Stimulated activated naive CD8-positive, alpha-beta T cell treated with anti-CD3 and anti-CD28 coated beads, Interleukin-15, Interleukin-2, amounts not matched to agents 100 U/mL and 50 U/mL, for 24 hours (primary cell): ENCODE measurements around the gene MDFI.
"Not testable (repeated sequence)": the region's sequence is repeated elsewhere in the genome, so short reads cannot be mapped to it uniquely, and the experiment has no call there.

Experiments
- ATAC-seq: fragments of 150-1000 bp; cut with Tn5 transposase; one replicate; pipeline ENCODE4 v1.10.0; 2021
- DNase-seq: peaks from one replicate; pipeline ENCODE4 v3.0.0; 2021

Gene MDFI

DNA sequence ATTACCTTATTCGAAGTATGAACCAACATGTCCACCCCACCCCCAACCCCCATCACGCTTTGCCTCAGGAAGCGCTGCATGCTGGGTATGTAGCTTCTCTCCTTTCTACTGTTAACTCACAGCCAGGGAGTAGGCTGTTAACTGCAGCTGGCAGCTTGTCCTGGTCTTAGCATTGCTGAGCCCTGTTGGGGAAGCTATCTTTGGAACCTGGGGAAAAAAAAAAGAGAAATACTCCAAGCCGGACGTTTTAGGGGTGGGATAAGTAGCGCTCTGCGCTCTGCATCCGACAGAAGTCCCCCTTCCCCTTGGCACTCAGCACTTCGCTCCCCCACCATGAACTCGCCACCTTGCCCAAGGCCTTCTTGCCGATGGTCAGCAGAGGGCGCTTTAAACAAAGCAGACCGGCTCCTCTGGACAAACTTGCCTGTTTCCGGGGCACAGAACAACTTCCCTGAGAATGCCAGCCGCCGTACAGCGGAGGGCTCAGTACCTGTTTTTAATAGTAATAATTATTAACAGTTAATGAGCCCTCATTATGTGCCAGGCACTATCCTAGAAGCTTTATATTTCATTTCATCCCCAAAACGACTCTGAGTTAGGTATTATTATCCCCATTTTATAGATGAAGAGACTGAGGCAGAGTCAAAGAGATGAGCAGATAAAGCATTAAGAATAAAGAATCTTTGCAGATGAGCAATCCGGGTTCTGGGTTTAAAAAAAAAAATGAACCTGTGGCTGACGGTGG, 35.2 kb upstream of the MDFI start:
- peak; percentile 82 for DNase-seq
- ATAC-seq: peak; percentile 75

DNA sequence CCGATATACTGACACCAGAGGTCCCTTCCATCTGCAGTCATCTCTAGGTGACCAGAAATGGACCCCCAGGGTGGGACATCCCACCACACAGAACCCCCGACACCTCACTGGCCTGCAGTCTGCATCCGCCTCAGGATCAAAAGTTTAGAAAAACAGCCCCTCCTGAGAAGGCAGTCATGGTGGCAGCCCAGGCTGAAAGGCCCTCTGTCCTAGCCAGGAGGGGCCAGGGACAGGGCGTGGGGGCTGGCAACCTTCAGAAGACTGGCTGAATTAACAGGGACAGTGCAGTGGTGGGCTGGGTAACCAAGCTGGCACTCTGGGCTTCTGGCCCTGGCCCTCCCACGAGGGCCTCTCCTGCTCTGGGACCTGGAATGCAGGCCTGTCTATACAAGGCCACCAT, 34.3 kb upstream of the MDFI start:
- ATAC-seq: no peak
- no peak for DNase-seq

DNA sequence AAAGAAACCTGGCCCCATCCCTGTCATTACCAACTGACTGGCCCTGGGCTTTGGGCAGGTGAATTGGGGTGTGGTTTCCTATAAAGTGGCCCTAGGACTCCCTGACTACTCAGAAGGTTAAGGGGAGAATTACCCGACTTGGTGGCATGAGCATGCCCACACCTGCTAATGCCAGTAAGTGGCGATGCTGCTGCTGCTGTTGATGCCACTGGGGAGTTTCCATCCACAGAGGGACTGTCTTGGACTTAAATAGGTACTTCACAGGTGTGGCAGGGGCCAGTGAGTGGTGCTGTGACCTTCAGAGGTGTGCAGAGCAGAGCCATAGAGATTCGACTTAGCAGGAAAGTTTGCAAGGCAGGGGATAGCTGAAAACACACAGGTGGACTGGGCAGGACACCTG, 32.6 kb upstream of the MDFI start:
- no peak for ATAC-seq
- no peak for DNase-seq

DNA sequence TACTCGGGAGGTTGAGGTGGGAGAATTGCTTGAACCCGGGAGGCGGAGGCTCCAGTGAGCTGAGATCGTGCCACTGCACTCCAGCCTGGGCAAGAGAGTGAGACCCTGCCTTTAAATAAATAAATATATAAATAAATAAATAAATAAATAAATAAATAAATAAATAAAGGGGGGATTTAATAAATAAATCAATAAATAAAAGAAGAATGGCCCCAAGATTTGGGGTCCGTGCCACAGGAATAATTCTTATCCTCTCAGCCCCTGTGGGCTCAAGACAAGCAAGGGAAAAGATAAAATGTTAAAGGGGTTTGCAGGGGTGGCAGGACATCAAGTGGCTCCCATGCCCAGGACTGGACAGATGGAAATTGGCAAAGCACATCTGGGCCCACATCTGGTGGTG, 31.2 kb upstream of the MDFI start:
- no peak for DNase-seq
- no peak for ATAC-seq

DNA sequence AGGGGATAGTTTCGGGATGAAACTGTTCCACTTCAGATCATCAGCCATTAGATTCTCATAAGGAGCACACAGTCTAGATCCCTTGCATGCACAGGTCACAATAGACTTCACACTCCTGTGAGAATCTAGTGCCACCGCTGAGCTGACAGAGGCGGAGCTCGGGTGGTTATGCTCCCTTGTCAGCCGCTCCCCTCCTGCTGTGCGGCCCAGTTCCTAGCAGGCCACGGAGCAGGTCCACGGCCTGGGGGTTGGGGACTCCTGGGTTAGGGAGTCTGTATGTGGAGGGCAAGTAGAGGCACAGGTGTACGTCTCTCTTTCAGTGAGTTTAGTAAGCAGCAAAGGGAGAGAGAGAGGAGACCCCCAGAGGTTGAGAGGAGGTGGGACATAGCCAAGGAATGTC, 30.5 kb upstream of the MDFI start:
- DNase-seq (no peak), ATAC-seq (no peak)

DNA sequence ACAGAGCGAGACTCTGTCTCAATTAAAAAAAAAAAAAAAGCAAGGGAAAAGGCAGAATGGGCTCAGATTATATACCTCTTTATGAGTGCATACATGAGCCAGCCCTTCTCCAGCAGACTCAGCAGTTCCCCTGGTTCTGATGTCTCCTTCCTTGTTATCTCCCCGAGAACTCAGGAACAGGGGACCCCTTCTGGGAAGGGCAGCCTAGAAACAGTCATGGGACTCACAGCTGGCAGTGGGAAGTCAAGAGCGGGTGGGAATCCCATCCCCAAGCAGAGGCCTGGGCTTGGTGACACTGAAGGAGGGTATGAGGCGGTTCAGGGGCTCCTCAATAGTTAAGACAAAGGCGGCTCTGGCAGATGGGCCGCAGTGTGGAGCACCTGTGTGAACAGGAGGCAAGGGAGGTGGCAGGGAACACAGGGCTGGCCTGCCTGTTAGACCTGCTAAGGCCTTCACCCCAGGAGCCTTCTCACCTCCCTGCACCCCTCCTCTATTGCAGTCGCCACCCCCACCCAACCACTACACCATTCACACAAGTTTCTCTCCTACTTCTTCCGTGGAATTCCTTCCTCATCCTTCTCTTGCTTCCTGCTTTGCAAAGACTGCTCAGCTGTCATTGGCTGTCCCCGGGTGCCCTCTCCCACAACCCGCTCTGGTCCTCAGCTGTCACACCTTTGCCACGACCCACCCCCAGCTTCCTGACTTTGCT, 29.7 kb upstream of the MDFI start:
- DNase-seq (no peak), ATAC-seq (no peak)

DNA sequence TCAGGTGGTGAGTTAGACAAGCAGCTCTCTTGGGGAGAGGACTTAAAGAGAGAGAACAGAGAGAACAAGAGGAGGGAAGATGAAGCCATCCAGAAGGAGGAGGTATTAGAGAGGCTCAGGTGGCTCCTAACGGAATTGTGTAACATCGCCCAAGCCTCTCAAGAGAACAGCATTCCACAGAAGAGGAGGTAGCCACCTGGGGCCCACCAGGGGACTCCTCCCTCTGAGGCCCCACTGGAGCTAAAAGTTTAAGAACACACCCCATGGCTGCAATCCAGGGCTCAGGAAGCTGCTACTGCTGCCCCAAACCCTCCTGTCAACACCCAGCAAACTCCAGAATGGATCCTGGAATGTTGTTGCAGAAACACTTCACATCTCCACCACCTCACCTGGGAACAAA, 23.6 kb upstream of the MDFI start:
- ATAC-seq (no peak), DNase-seq (no peak)

DNA sequence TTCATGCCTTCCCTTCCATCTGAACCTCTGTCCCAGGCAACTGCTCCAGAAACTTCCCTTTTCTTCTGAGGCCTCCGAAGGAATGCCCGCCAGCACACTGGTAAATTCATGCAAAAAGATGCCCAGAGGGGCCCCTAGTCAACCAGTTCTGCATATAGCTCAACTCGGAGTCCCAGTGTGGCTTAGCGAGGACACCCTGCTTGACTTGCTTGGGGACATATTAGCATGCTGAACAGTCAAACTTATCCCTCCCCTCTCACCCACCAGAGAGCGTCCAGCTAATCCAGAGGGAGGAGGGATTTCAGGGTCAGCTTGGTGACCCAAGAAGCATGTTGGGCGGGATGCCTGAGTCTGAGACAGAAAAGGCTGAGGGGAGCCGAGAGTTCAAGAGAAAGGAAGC, 23.0 kb upstream of the MDFI start:
- DNase-seq (no peak), ATAC-seq (no peak)

DNA sequence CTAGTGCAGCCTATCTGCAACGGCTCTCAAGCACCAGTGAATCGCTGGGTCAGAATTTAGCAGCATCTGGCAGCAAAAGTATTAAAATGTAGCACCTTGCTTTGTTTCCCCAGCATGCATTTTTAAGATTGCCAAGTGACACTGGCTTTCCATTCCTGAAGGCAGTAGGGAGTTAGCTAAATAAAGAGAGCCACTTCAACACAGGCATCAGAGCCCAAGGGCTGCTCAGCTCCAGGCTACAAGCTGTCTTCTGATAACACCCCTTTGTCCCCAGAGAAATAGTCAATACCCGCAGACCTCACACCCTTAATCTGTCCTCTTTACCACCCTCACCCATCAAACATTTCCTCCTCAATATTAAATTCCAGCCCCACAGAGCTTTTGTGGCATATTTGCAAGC, 19.7 kb upstream of the MDFI start:
- no peak for ATAC-seq
- no peak for DNase-seq

DNA sequence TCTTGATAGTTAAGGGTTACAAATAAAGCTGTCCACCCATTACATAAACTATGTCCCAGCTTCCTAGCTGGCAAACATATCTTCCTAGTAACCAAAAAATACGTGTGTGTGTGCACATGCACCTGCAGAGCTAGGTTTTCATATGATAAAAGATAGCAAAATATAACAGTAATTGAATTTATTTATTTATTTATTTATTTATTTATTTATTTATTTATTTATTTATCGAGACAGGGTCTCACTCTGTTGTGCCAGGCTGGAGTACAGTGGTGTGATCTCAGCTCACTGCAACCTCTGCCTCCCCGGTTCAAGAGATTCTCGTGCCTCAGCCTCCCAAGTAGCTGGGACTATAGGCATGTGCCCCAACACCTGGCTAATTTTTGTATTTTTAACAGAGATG, 19.1 kb upstream of the MDFI start:
- not testable (repeated sequence) for DNase-seq, ATAC-seq

DNA sequence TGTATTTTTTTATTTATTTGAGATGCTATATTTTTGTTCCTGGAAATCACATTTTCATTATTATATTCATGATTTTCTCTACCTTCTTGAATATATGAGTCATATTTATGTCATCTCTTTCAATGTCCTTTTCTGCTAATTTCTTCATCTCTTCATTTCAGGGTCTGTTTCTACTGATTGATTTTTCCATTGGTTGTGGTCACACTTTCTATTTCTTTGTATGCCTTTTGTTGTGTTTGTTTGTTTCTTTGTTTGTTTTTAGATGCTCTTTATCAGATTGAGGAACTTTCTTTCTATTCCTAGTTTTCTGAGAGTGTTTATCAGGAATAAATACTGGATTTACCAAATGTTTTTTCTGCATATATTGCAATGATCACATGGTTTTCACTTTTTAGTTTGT, 16.9 kb upstream of the MDFI start:
- DNase-seq: no peak
- no peak for ATAC-seq

DNA sequence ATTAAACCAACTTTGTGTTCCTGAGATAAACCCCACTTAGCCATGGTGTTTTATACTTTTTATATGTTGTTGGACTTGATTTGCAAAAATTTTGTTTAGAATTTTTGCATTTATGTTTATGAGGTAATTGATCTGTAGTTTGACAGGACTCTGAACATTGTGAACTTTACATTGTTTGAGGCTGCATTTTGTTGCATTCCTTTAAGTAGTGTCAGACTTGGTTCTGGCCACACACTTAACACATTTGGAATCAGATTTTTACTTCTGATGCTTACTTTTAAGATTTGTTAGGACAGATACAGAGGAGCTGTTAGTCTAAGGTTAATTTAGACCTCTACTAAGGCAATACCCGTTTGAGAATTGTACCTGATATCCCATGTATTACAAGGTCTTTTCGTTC, 16.5 kb upstream of the MDFI start:
- ATAC-seq (no peak), DNase-seq (no peak)

DNA sequence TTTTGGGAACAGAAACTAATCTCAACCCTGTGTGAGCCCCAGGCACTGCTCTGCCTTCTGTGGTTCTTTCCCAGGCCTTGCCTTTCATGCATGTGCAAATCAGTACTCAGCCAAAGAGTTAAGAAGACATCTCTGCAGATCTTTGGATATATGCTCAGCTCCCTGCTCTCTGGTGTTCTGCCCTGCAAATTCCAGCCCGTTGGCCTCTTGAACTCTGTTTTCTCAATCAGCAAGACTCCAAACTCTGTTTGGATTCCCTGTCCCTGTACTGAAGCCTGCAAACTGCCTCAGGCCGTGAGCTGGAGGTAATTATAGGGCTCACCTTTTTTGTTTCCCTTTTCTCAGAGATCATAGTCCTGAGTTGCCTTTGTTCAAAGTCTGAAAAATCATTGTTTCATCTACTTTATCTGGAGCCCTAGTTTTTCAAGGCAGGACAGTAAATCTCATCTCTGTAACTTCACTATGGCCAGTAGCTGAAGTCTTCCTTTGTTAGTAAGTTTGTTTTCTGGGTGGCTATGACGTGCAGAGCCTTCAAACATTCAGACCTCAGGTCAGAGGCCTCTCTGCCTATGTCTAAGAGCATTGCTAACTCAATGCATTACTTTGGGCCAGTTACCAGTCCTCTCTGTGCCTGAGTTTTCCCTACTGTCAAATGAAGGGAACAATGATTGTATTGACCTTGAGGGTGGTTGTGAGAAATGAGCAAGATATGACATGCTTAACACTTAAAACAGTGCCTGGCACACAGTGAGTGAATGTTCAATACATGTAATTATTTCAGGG, 15.9 kb upstream of the MDFI start:
- no peak for ATAC-seq
- no peak for DNase-seq

DNA sequence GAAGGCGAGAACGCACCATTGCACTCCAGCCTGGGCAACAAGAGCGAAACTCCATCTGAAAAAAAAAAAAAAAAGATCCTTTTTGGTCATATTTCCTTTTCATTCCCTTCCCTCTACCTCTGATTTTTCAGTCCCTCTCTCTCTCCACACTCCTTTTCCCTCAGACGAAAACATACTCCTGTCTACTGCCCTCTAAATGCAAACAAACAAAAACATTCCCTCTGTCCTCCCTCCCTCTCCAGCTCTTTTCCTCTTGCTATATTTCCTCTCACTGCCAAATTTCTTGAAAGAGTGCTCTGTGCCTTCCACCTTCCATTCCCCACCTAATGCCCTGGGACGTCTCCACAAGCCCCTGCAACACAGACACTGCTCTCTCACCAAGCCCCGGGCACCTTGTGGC, 14.9 kb upstream of the MDFI start:
- ATAC-seq (no peak), DNase-seq (no peak)

DNA sequence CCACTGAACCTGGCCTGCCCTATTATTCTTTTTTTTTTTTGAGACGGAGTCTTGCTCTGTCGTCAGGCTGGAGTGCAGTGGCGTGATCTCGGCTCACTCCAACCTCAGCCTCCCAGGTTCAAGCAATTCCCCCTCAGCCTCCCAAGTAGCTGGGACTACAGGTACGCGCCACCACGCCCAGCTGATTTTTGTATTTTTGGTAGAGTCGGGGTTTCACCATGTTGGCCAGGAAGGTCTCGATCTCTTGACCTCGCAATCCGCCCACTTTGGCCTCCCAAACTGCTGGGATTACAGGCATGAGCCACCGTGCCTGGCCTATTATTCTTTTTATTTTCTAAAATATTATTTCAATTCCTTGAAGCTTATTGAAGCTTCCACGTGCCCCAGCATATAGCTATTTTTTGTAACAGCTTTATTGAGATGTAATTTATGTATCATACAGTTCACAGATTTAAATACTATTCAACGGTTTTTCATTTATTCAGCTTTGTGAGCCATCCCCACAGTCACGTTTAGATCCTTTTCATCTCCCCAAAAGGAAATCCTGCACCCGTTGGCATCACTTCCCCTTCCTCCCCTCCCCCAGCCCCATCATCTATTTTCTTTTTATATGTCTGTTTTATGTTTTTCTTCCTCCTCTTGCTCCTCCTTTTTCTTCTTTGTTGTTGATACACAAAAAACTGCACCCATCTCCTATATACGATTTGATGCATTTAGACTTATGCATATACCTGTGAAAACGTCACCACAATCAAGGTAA, 13.5 kb upstream of the MDFI start:
- ATAC-seq (no peak), DNase-seq (no peak)

DNA sequence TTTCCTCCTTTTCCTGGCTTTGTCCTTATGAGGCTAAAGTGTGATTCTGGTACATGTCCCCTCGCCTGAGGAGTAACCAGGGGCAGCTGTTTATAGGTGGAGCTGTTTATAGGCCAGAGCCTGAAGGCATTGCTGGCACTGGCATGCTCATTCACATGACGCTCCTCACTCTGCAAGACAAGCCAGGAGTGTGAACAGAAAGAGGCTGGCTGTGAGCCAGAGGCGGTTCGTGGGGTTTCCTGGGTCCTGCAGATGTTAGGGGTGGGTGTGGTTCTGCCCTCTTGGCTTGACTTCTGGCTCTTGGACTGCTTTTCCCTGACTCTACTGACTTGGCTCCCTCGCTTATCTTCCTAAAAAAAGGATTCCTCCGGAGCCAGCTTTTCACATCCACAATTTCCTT, 12.8 kb upstream of the MDFI start:
- DNase-seq (no peak), ATAC-seq (no peak)

DNA sequence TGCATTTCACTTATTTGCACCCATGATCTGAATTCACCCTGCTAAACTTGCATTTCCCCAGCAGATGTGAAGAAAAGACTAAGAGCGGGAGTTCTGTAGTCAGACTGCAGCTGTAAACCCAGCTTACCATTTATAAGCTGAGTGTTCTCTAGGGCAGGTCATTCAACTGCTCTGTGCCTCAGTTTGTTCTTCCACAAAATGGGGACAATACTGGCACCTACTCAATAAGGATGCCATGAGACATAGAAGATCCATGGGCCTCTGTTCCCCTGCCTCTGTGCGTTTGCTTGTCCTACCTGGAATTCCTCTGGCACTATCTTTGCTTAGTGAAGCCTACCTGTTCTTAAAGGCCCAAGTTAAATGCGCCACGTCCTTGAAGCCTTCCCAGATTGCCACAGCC, 12.2 kb upstream of the MDFI start:
- ATAC-seq: no peak
- no peak for DNase-seq

DNA sequence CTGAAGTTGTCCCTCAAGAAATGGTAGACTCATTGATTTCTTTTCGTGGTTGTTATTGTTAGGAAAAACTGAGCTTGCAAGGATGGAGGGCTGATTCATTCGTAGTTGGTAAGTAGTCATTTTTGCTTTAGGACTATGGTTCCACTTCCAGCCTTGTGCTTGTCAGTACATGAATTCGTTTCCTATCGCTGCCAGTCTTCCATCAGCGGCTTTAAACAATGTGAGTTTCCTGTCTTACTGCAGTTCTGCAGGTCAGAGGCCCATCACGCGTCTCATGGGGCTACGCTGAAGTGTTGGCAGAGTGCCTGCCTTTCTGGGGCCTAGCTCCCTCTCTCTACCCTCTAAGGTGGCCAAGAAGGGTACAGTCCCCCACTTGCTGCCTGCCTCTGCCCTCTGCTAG, 11.4 kb upstream of the MDFI start:
- DNase-seq: no peak
- ATAC-seq: peak; percentile 28

DNA sequence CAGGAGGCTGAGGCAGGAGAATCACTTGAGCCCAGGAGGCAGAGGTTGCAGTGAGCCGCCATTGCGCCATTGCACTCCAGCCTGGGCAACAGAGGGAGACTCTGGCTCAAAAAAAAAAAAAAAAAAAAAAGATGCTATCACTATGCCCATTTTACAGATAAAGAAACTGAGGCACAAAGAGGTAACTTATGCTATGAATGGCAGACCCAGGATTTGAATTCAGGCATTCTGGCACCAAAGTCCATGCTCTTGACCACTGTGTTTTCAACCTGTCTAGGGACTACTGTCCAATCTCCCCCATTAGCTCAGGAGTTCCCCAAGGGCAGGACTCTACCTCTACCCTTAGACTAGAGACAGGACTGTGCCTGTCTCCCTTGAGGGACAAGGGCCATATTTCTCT, 9.1 kb upstream of the MDFI start:
- ATAC-seq: no peak
- DNase-seq: no peak

DNA sequence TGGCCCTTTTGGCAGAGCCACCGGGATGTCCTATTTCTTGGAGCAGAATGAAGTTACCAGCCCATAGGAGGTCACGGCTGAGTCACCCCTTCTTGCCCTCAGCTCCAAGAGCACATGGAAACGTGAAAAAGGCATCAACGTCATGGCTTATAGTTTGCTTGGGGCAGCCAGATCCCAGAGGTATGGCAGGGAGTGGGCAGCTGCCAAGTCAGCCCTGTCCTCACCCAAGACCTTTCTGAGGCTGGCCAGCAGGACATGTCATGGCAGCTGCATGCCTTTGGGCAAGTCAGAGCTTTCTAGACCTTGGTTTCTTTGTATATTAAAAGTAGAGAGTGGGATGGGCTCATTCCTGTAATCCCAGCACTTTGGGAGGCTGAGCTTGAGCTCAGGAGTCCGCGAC, 8.2 kb upstream of the MDFI start:
- DNase-seq (no peak), ATAC-seq (no peak)

DNA sequence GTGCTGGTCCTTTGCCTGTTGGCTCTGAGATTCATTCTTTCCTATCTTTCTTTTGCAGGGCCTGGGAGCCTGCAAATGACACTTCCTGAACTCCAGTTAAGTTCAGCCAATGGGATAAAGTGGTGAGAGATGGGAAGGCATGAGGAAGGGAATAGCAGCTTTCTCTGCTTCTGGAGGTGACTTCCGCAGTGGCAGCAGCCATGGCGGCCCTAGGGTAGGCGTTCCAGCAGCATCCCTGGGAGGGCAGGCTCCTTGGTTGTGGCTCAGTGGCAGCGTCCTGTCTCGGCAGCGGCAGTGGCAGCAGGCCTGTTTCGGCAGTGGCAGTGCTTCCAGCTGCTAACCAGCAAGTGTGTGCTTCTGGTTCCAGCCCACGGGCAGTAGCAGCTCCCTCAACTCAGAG, 7.3 kb upstream of the MDFI start:
- DNase-seq: no peak
- ATAC-seq: no peak

DNA sequence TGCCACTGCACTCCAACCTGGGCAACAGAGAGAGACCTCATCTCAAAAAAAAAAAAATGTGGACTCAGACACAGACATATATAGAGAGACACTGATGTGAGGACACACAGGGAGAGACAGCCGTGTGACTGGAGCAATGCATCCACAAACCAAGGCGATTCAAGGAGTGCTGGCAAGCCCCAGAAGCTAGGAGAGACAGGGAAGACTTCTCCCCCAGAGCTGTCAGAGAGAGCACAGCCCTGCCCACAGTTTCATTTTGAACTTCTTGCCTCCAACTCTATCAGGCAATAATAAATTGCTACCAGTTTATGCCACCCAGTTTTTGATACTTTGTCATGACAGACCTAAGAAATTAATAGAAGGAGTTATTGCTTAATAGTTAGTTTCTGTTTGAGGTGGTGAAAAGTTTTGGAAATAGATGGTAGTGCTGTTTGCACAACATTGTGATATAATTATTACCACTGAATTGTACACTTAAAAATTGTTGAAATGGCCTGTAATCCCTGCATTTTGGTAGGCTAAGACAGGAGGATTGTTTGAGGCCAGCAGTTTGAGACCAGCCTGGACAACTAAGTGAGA, 5.1 kb upstream of the MDFI start:
- no peak for DNase-seq
- no peak for ATAC-seq
